ENCODE results near the gene GEN1. TPM values are rescaled to one million over a fixed set of nuclear protein-coding genes. Genes with fewer than 3 reads are reported as not detected.

The GEN1 gene
- total and polyA plus RNA-seq, 10 of the 15 experiments (the other 5 are each of a cell fraction or from before 2014, with no cell fraction given), result 6.0 to 49.6 (median 36.0) TPM

- TF ChIP-seq HSF1 (IDR thresholded peaks at IDR 0.05; ENCODE audit: low read depth, low read length) (no peak), MXI1 (IDR thresholded peaks at IDR 0.05; ENCODE audit: low read depth, low read length) (no peak; the same call in none of the 2 replicates), CTCF (IDR thresholded peaks at IDR 0.05 in 2 of 3, conservative IDR thresholded peaks at IDR 0.05 in 1 of 3; ENCODE audit: control insufficient read depth in 2 of 3, extremely low read depth in 1 of 3, insufficient read depth in 1 of 3, low read depth in 3 of 3, low read length in 3 of 3) (no peak), NFYB (IDR thresholded peaks at IDR 0.05; ENCODE audit: insufficient read depth, low read depth, low read length) (0 out of 2 replicates have a peak, but pooled peaks have one; percentile 50), CBX5 (IDR thresholded peaks at IDR 0.05; ENCODE audit: low read depth) (0 out of 2 replicates have a peak, but pooled peaks have one; percentile 59), PBX3 (IDR thresholded peaks at IDR 0.05; ENCODE audit: insufficient replicate concordance, low read depth, low read length) (no peak), SKIL (IDR thresholded peaks at IDR 0.05; ENCODE audit: low read depth, poor library complexity, severe bottlenecking) (no peak), TCF3 (IDR thresholded peaks at IDR 0.05; ENCODE audit: borderline replicate concordance, insufficient read depth, low read depth, low read length) (0 out of 2 replicates have a peak, but pooled peaks have one; percentile 32), CHD1 (IDR thresholded peaks at IDR 0.05; ENCODE audit: low read depth, low read length) (no peak), RBBP5 (conservative IDR thresholded peaks at IDR 0.05) (no peak), PKNOX1 (IDR thresholded peaks at IDR 0.05) (no peak), PRDM15 (CRISPR knock-in tag; IDR thresholded peaks at IDR 0.05) (no peak), ZBED1 (IDR thresholded peaks at IDR 0.05; ENCODE audit: borderline replicate concordance) (no peak), MEF2B (IDR thresholded peaks at IDR 0.05; ENCODE audit: partially characterized antibody, poor library complexity, severe bottlenecking) (peak; percentile 83), TCF7 (IDR thresholded peaks at IDR 0.05; ENCODE audit: borderline replicate concordance) (no peak)
Observed at GRCh38 chr2:17752892-17753802, 791 bp upstream of the GEN1 start (continued).
